A673 (cell line): ENCODE data around the gene DES. TPM values are rescaled to one million over a fixed set of nuclear protein-coding genes. Genes with fewer than 3 reads are reported as not detected.

ENCODE experiments used
- BruUV-seq: library from RNA; stranded (reverse); fragments of 400-500 nt; replicated peaks from 2 replicates; lab custom pipeline; 2021; lab: Mats Ljungman, UMichigan
- CTCF ChIA-PET: fragments of 300-600 bp; sonication (Branson Sonifier 250); formaldehyde crosslinking; loops from one replicate; lab custom pipeline; 2022; ENCODE audit warnings: antibody characterized with exemption; lab: Charles Lee
- POLR2A ChIA-PET: fragments of 300-600 bp; sonication (Branson Sonifier 250); formaldehyde crosslinking; loops from one replicate; lab custom pipeline; 2022; ENCODE audit warnings: antibody characterized with exemption; ENCODE audit not compliant: low non-redundant PET; lab: Charles Lee
- DNase-seq: peaks from one replicate; pipeline ENCODE4 v3.0.0-alpha.2; 2015; ENCODE audit warnings: low spot score
- H3K27ac ChIP-seq: fragments of 200-600 bp; sonication (generic); 2 replicates; pipeline ENCODE4 v1.5.1; 2016; ENCODE audit warnings: mixed run types, low read depth, mild to moderate bottlenecking, mixed read lengths, antibody characterized with exemption, low read length; ENCODE audit not compliant: poor library complexity, severe bottlenecking
- H3K27me3 ChIP-seq: fragments of 200-600 bp; sonication (generic); replicated peaks from 2 replicates; pipeline ENCODE4 v1.6.1; 2017; ENCODE audit warnings: mixed run types, low read depth, mild to moderate bottlenecking, mixed read lengths, antibody characterized with exemption, low read length; ENCODE audit not compliant: insufficient read depth, poor library complexity
- H3K36me3 ChIP-seq: fragments of 200-600 bp; sonication (generic); 2 replicates; pipeline ENCODE4 v1.6.1; 2016; ENCODE audit warnings: mixed run types, mild to moderate bottlenecking, mixed read lengths, antibody characterized with exemption, low read length; ENCODE audit not compliant: insufficient read depth, poor library complexity, severe bottlenecking
- H3K4me1 ChIP-seq: fragments of 200-600 bp; sonication (generic); 2 replicates; pipeline ENCODE4 v1.6.1; 2017; ENCODE audit warnings: mixed run types, mild to moderate bottlenecking, mixed read lengths, antibody characterized with exemption, low read length; ENCODE audit not compliant: insufficient read depth, poor library complexity, severe bottlenecking
- H3K4me3 ChIP-seq: fragments of 200-600 bp; sonication (generic); 2 replicates; pipeline ENCODE4 v1.5.1; 2016; ENCODE audit warnings: low read depth, mixed run types, mild to moderate bottlenecking, mixed read lengths, low read length; ENCODE audit not compliant: poor library complexity, severe bottlenecking
- H3K9me3 ChIP-seq: fragments of 200-600 bp; sonication (generic); 2 replicates; pipeline ENCODE4 v1.6.1; 2016; ENCODE audit warnings: mixed run types, low read depth, mild to moderate bottlenecking, mixed read lengths, antibody characterized with exemption, low read length; ENCODE audit not compliant: poor library complexity, severe bottlenecking
- EZH2 ChIP-seq: fragments of 200-600 bp; sonication (generic); IDR thresholded peaks from 2 replicates; pipeline ENCODE4 v1.6.1; 2017; ENCODE audit warnings: borderline replicate concordance, low read depth, mild to moderate bottlenecking, mixed read lengths, antibody characterized with exemption, low read length; ENCODE audit not compliant: poor library complexity, severe bottlenecking
- intact Hi-C: fragments of 100-400 bp; cut with micrococcal nuclease; formaldehyde crosslinking; loops from one replicate; pipeline ENCODE4 v1.10.0; 2022; ENCODE audit not compliant: unreplicated experiment
- total RNA-seq: library from RNA; stranded (reverse); gene quantifications from 2 replicates; pipeline ENCODE4 v1.2.3, GENCODE V29; 2021
- TF ChIP-seq, protein P1 (sequence below): fragments of 300-800, 200-600 bp; sonication (generic); conservative IDR thresholded peaks from 2 replicates; pipeline ENCODE4 v1.5.1; 2017; ENCODE audit warnings: low read depth, mild to moderate bottlenecking, antibody characterized with exemption, low read length, moderate library complexity, mixed read lengths

The DES gene
- total RNA-seq, 1 experiment from 2014 or later, result not detected

DNA sequence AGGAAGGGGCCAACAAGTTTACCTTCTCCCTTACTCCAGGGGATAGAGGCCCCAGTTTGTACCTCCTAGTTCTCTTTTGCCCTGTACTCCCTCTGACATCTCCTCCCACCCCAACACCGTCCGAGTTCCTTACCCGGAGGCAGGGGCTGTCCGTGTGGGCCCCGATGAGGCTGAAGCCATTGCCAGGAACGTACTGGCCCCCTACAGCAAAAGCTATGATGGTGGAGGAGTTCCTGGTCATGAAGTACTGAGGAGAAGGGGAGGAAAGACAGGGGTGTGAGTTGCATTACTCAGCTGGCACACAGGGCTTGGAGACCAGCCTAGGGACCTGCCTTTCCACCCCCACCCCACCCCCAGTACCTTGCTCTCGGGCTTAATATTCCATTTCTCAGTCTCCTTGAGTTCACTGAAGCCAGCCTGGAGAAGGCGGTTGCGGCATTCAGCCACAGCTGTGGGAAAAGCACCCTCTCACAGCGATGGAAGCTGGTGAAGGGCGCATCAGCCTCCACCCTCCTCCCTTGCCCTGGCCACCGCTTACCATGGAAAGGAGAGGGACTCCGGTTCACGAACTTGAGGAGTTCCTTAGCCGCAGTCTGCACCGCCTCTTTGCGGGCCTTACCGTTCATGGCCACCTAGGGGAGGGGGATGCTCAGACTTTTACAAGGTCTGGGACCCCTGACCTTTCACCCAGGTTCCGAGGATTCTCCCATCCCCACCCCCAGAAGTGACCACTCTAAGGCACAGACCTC, 31.5 kb upstream of the DES start:
- ChIA-PET CTCF (interaction anchor here (1.1 kb wide), 1 partner anchor 92 kb away, joined by 7 read pairs; no protein-coding TSS in a partner anchor), POLR2A (no interaction called here)
- TF ChIP-seq, protein P1, sequence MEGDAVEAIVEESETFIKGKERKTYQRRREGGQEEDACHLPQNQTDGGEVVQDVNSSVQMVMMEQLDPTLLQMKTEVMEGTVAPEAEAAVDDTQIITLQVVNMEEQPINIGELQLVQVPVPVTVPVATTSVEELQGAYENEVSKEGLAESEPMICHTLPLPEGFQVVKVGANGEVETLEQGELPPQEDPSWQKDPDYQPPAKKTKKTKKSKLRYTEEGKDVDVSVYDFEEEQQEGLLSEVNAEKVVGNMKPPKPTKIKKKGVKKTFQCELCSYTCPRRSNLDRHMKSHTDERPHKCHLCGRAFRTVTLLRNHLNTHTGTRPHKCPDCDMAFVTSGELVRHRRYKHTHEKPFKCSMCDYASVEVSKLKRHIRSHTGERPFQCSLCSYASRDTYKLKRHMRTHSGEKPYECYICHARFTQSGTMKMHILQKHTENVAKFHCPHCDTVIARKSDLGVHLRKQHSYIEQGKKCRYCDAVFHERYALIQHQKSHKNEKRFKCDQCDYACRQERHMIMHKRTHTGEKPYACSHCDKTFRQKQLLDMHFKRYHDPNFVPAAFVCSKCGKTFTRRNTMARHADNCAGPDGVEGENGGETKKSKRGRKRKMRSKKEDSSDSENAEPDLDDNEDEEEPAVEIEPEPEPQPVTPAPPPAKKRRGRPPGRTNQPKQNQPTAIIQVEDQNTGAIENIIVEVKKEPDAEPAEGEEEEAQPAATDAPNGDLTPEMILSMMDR, result no peak
- TF ChIP-seq EZH2, result no peak
- peaks cover 13% of the 10 kb centered on the region for H3K36me3 ChIP-seq
- H3K9me3 ChIP-seq, result no peaks in the 10 kb centered on the region
- no TSS peak for BruUV-seq
- H3K27ac ChIP-seq, result peak overlapping the region; percentile 78
- peak overlapping the region; percentile 62 for H3K4me3 ChIP-seq
- intact Hi-C loops, result no loop called here
- DNase-seq, result peak; percentile 14
- no peaks in the 10 kb centered on the region for H3K27me3 ChIP-seq
- H3K4me1 ChIP-seq, result no peaks in the 10 kb centered on the region

DNA sequence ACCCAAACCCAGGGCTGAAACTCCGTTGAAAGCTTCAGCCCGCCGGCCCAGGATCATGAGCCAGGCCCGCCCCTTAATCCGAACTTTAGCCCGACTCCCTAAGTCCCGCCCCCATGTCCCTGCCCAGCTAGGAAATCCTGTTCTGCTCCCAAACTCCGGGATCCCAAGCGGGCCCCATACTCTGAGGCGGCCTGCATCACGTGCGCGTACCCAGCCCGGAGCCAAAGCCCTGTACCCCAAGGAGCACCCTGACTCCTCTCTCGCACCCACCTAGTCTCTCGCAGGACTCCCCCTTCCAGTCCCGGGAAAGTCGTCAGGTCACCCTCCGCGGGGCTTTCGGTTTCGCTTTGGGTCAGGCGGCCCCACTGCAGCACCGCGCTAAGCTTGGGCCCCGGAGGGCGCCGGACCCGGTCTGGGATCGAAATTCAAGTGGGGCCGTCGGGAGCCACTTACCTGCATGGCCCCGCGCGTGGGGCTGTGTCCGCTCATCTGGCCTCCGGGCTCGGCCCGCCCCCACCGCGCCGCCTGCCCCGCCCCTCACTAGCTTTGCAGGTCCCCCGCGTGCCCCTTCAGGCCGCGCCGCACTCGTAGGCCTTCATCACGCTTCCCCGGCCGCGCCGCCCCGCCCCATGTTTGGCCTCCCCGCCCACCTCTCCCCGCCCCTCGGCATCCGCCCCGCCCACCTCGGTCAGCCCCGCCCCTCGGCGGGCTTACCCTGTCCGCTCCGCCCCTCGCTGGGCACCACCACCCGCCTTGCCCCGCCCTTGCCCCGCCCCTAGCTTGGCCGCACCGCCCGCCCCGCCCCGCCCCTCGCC, 30.7 kb upstream of the DES start, which contains the start of gene DNPEP:
TSS of gene DNPEP (minus strand) at position 607 of the 815 bp plus-strand sequence. CDS start at position 489, 118 bp downstream.
- no TSS peak for BruUV-seq
- Histone ChIP-seq H3K27me3 (no peaks in the 10 kb centered on the region), H3K4me3 (peak within 1 kb of the TSS; percentile 62), H3K27ac (peak within 1 kb of the TSS; percentile 78), H3K9me3 (no peaks in the 10 kb centered on the region), H3K36me3 (peaks cover 13% of the 10 kb centered on the region), H3K4me1 (no peaks in the 10 kb centered on the region)
- ChIA-PET CTCF (interaction anchor here (0.6 to 2.1 kb wide), 6 partner anchors 17 to 214 kb away, joined by 3 to 19 read pairs (median 7); no protein-coding TSS in a partner anchor), POLR2A (interaction anchor here (0.6 kb wide), 4 partner anchors 180 to 756 kb away, joined by 3 to 12 read pairs (median 7); partner anchors contain the start of gene CDK5R2)
- peak; percentile 89 for DNase-seq
- intact Hi-C loops, result no loop called here
- TF ChIP-seq, protein P1, result no peak
- no peak for TF ChIP-seq EZH2
